Fibroblast of skin of scalp (primary cell): ENCODE results near the gene SLC49A4.

Experiments used
- DNase-seq: peaks from one replicate; pipeline ENCODE4 v3.0.0-alpha.2; 2013

The SLC49A4 gene

GRCh38 chr3:122786066-122786465, 8.8 kb upstream of the SLC49A4 start:
- DNase-seq: peak; percentile 44

- DNase-seq: no peak
These were observed 7.0 kb upstream of the SLC49A4 start for GRCh38 chr3:122787872-122788271.

GRCh38 chr3:122789585-122790273, 5.1 kb upstream of the SLC49A4 start:
- no peak for DNase-seq

GRCh38 chr3:122793568-122794416, 1.1 kb upstream of the SLC49A4 start, which contains the start of gene HSPBAP1:
HSPBAP1 (minus strand) TSS chr3:122793831; CDS start chr3:122793680, 151 bp downstream.
- peak; percentile 86 for DNase-seq

GRCh38 chr3:122794483-122794778, 438 bp upstream of the SLC49A4 start:
- DNase-seq: no peak

GRCh38 chr3:122795674-122796195, 866 bp downstream of the SLC49A4 start:
- DNase-seq: no peak

- DNase-seq: peak; percentile 4
These were observed 2.4 kb downstream of the SLC49A4 start for GRCh38 chr3:122797291-122797690.

GRCh38 chr3:122799322-122799721, 4.5 kb downstream of the SLC49A4 start:
- no peak for DNase-seq

GRCh38 chr3:122800031-122800430, 5.2 kb downstream of the SLC49A4 start:
- DNase-seq: no peak

GRCh38 chr3:122800706-122801237, 5.9 kb downstream of the SLC49A4 start:
- no peak for DNase-seq

- DNase-seq: no peak
These were observed 7.5 kb downstream of the SLC49A4 start for GRCh38 chr3:122802323-122802722.

- no peak for DNase-seq
These were observed 9.1 kb downstream of the SLC49A4 start for GRCh38 chr3:122803977-122804376.

- DNase-seq: no peak
These were observed 15.9 kb downstream of the SLC49A4 start for GRCh38 chr3:122810734-122811133.

- DNase-seq: no peak
These were observed 21.7 kb downstream of the SLC49A4 start for GRCh38 chr3:122816587-122816986.

GRCh38 chr3:122824465-122825381, 29.9 kb downstream of the SLC49A4 start:
- no peak for DNase-seq

- no peak for DNase-seq
These were observed 30.6 kb downstream of the SLC49A4 start for GRCh38 chr3:122825460-122825859.

- DNase-seq: no peak
These were observed 31.4 kb downstream of the SLC49A4 start for GRCh38 chr3:122826278-122826677.

- DNase-seq: no peak
These were observed 33.4 kb downstream of the SLC49A4 start for GRCh38 chr3:122828281-122828680.

GRCh38 chr3:122835590-122835989, 40.7 kb downstream of the SLC49A4 start:
- DNase-seq: no peak

- DNase-seq: no peak
These were observed 48.7 kb downstream of the SLC49A4 start for GRCh38 chr3:122843604-122844003.

GRCh38 chr3:122857019-122857418, 62.1 kb downstream of the SLC49A4 start:
- no peak for DNase-seq

GRCh38 chr3:122858373-122858772, 63.5 kb downstream of the SLC49A4 start:
- peak; percentile 25 for DNase-seq
